ENCODE measurements around the gene ARHGAP5.

The ARHGAP5 gene

DNA sequence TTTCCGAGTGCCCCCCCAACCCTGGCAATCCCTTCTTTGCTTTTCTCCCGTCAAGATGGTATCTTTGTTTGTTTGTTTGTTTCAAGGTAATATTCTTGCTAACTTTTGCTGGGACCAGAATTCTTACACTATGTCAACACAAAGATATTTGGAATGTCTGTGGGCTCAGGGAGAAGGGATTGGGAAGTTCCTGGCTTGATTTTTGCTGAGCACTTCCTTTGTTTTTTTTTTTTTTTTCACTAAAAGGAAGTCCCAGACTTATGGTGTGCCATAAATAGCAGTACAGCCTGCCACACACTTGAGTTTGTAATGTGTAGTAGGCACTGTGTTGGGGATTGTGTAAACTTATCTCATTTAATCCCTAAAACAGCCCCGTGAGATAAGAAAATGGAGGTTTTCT, 113.6 kb downstream of the ARHGAP5 start:
- H3K27me3 ChIP-seq (ENCODE audit: control insufficient read depth, insufficient read depth, low read length): no peaks in the 10 kb centered on the region
- no peaks in the 10 kb centered on the region for H3K36me3 ChIP-seq (ENCODE audit: control insufficient read depth, low read depth, low read length)
- no peak overlapping the region for H3K4me3 ChIP-seq (ENCODE audit: low read length)
- no peak overlapping the region for H3K9ac ChIP-seq (ENCODE audit: low read length)
- H3K9me3 ChIP-seq (ENCODE audit: control insufficient read depth, low read depth, low read length): peaks cover under 1% of the 10 kb centered on the region
- no peak overlapping the region for H3K27ac ChIP-seq (ENCODE audit: low read length)
- no peaks in the 10 kb centered on the region for H3K4me1 ChIP-seq (ENCODE audit: control insufficient read depth, low read depth, low read length)

DNA sequence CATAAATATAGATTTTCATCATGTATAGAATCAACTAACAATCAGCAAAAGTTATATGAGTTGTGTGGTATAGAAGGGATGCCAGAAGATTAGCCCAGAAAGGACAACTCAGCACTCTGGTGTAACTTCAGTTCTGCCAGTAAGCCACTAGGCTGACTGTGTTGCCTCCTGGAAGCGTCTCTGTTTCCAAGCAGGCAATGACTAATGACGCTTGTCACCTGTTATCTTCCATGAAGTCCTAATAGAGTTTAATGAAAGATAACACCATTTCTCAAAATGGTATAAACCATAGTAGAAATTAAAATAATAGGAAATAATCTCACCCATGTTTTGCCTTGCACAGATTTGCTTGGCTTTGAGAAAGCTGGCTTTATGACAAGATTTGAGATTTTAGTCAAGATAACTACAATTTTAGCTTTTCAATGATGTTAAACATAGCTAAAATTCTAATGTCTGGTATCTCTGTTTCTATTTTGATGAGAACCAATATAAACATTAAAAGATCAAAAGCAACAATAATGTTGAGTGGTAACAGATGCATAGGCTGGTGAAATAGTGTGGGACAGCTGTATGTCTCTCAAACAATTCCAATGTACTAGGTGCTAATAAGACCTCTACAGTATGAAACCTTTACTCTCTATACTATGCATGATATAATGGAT, 115.7 kb downstream of the ARHGAP5 start:
- no peak overlapping the region for H3K27ac ChIP-seq (ENCODE audit: low read length)
- no peak overlapping the region for H3K4me3 ChIP-seq (ENCODE audit: low read length)
- H3K9ac ChIP-seq (ENCODE audit: low read length): no peak overlapping the region
- H3K4me1 ChIP-seq (ENCODE audit: control insufficient read depth, low read depth, low read length): no peaks in the 10 kb centered on the region
- H3K9me3 ChIP-seq (ENCODE audit: control insufficient read depth, low read depth, low read length): no peaks in the 10 kb centered on the region
- no peaks in the 10 kb centered on the region for H3K27me3 ChIP-seq (ENCODE audit: control insufficient read depth, insufficient read depth, low read length)
- no peaks in the 10 kb centered on the region for H3K36me3 ChIP-seq (ENCODE audit: control insufficient read depth, low read depth, low read length)

- H3K9me3 ChIP-seq (ENCODE audit: control insufficient read depth, low read depth, low read length): no peaks in the 10 kb centered on the region
- H3K36me3 ChIP-seq (ENCODE audit: control insufficient read depth, low read depth, low read length): no peaks in the 10 kb centered on the region
- H3K27ac ChIP-seq (ENCODE audit: low read length): no peak overlapping the region
- no peak overlapping the region for H3K9ac ChIP-seq (ENCODE audit: low read length)
- no peaks in the 10 kb centered on the region for H3K27me3 ChIP-seq (ENCODE audit: control insufficient read depth, insufficient read depth, low read length)
- H3K4me3 ChIP-seq (ENCODE audit: low read length): no peak overlapping the region
- H3K4me1 ChIP-seq (ENCODE audit: control insufficient read depth, low read depth, low read length): no peaks in the 10 kb centered on the region
Measured at GRCh38 chr14:32193532-32193931, 116.4 kb downstream of the ARHGAP5 start.

- Histone ChIP-seq H3K4me1 (ENCODE audit: control insufficient read depth, low read depth, low read length) (no peaks in the 10 kb centered on the region), H3K36me3 (ENCODE audit: control insufficient read depth, low read depth, low read length) (no peaks in the 10 kb centered on the region), H3K9me3 (ENCODE audit: control insufficient read depth, low read depth, low read length) (no peaks in the 10 kb centered on the region), H3K27ac (ENCODE audit: low read length) (no peak overlapping the region), H3K27me3 (ENCODE audit: control insufficient read depth, insufficient read depth, low read length) (peaks cover 6% of the 10 kb centered on the region), H3K9ac (ENCODE audit: low read length) (no peak overlapping the region), H3K4me3 (ENCODE audit: low read length) (no peak overlapping the region)
Measured at GRCh38 chr14:32195636-32196035, 118.5 kb downstream of the ARHGAP5 start.

- Histone ChIP-seq H3K36me3 (ENCODE audit: control insufficient read depth, low read depth, low read length) (no peaks in the 10 kb centered on the region), H3K4me1 (ENCODE audit: control insufficient read depth, low read depth, low read length) (no peaks in the 10 kb centered on the region), H3K9ac (ENCODE audit: low read length) (no peak overlapping the region), H3K27ac (ENCODE audit: low read length) (no peak overlapping the region), H3K27me3 (ENCODE audit: control insufficient read depth, insufficient read depth, low read length) (peaks cover 17% of the 10 kb centered on the region), H3K9me3 (ENCODE audit: control insufficient read depth, low read depth, low read length) (no peaks in the 10 kb centered on the region), H3K4me3 (ENCODE audit: low read length) (no peak overlapping the region)
Measured at GRCh38 chr14:32197919-32198318, 120.8 kb downstream of the ARHGAP5 start.

- no peak overlapping the region for H3K27ac ChIP-seq (ENCODE audit: low read length)
- H3K9me3 ChIP-seq (ENCODE audit: control insufficient read depth, low read depth, low read length): no peaks in the 10 kb centered on the region
- peak overlapping the region; percentile 79 for H3K4me3 ChIP-seq (ENCODE audit: low read length)
- H3K9ac ChIP-seq (ENCODE audit: low read length): peak overlapping the region; percentile 82
- peaks cover 4% of the 10 kb centered on the region for H3K4me1 ChIP-seq (ENCODE audit: control insufficient read depth, low read depth, low read length)
- peaks cover 22% of the 10 kb centered on the region for H3K27me3 ChIP-seq (ENCODE audit: control insufficient read depth, insufficient read depth, low read length)
- H3K36me3 ChIP-seq (ENCODE audit: control insufficient read depth, low read depth, low read length): no peaks in the 10 kb centered on the region
Measured at GRCh38 chr14:32200368-32201192, 123.5 kb downstream of the ARHGAP5 start.

- Histone ChIP-seq H3K27ac (ENCODE audit: low read length) (no peak overlapping the region), H3K9me3 (ENCODE audit: control insufficient read depth, low read depth, low read length) (no peaks in the 10 kb centered on the region)
Measured at GRCh38 chr14:32201193-32201815, 124.2 kb downstream of the ARHGAP5 start.

GRCh38 chr14:32201816-32202490, 124.8 kb downstream of the ARHGAP5 start, which contains the start of gene RNU6-7:
RNU6-7 (plus strand) TSS chr14:32202045.
- no peaks in the 10 kb centered on the region for H3K9me3 ChIP-seq (ENCODE audit: control insufficient read depth, low read depth, low read length)
- H3K36me3 ChIP-seq (ENCODE audit: control insufficient read depth, low read depth, low read length): no peaks in the 10 kb centered on the region
- peaks cover 8% of the 10 kb centered on the region for H3K4me1 ChIP-seq (ENCODE audit: control insufficient read depth, low read depth, low read length)
- no peak within 1 kb of the TSS for H3K27ac ChIP-seq (ENCODE audit: low read length)
- peak within 1 kb of the TSS; percentile 82 for H3K9ac ChIP-seq (ENCODE audit: low read length)
- H3K27me3 ChIP-seq (ENCODE audit: control insufficient read depth, insufficient read depth, low read length): peaks cover 22% of the 10 kb centered on the region
- H3K4me3 ChIP-seq (ENCODE audit: low read length): peak within 1 kb of the TSS; percentile 79

More at GRCh38 chr14:32201193-32201815, 124.2 kb downstream of the ARHGAP5 start:
- Histone ChIP-seq H3K9ac (ENCODE audit: low read length) (peak overlapping the region; percentile 82), H3K27me3 (ENCODE audit: control insufficient read depth, insufficient read depth, low read length) (peaks cover 22% of the 10 kb centered on the region), H3K4me1 (ENCODE audit: control insufficient read depth, low read depth, low read length) (peaks cover 6% of the 10 kb centered on the region), H3K36me3 (ENCODE audit: control insufficient read depth, low read depth, low read length) (no peaks in the 10 kb centered on the region), H3K4me3 (ENCODE audit: low read length) (peak overlapping the region; percentile 79)

GRCh38 chr14:32202491-32202997, 125.4 kb downstream of the ARHGAP5 start:
- peaks cover 22% of the 10 kb centered on the region for H3K27me3 ChIP-seq (ENCODE audit: control insufficient read depth, insufficient read depth, low read length)
- H3K4me1 ChIP-seq (ENCODE audit: control insufficient read depth, low read depth, low read length): peaks cover 8% of the 10 kb centered on the region
- H3K9ac ChIP-seq (ENCODE audit: low read length): peak overlapping the region; percentile 82
- H3K4me3 ChIP-seq (ENCODE audit: low read length): peak overlapping the region; percentile 79
- no peaks in the 10 kb centered on the region for H3K36me3 ChIP-seq (ENCODE audit: control insufficient read depth, low read depth, low read length)
- no peak overlapping the region for H3K27ac ChIP-seq (ENCODE audit: low read length)
- no peaks in the 10 kb centered on the region for H3K9me3 ChIP-seq (ENCODE audit: control insufficient read depth, low read depth, low read length)

DNA sequence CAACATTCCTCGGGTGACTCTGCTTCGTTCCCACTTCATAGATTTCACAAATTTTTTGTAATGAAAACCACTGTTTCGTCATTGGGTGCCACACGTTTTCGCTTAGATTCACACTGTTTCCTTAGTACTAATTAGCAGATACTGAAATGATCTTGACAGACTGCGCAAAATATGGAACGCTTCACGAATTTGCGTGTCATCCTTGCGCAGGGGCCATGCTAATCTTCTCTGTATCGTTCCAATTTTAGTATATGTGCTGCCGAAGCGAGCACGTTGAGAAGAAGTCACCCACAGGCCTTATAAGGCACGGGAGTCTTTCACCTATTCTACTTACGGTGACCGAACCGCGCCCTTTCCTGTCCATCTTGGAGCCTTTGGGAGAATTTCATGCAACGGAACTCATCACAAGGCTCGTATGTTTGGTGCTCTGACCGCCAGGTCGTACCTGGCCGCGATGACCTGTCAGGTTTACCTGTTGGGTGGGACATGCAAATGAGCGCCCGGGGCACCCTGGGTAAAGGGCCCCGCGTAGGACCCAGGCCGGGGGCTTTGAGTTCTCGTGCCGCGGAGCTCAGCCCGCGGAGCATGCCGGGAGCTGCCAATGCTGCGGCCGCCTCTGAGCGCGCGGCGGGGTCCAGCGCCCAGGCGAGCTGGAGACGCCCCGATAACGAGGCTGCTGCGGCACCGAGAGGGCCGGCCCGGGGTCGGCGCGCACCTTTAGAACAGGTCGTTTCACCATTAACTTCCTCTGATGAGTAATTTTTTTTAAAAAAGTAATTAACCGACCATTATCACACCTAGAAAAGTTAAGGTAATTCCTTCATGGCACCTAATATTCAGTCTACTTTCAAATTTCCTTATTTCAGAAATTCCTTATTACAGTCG, 126.1 kb downstream of the ARHGAP5 start, which contains the start of gene RNU6-8:
Gene RNU6-8, minus strand, starts transcription at position 272 of the 885 bp plus-strand sequence.
- Histone ChIP-seq H3K4me1 (ENCODE audit: control insufficient read depth, low read depth, low read length) (peaks cover 8% of the 10 kb centered on the region), H3K4me3 (ENCODE audit: low read length) (peak within 1 kb of the TSS; percentile 79), H3K9me3 (ENCODE audit: control insufficient read depth, low read depth, low read length) (no peaks in the 10 kb centered on the region), H3K27me3 (ENCODE audit: control insufficient read depth, insufficient read depth, low read length) (peaks cover 22% of the 10 kb centered on the region), H3K9ac (ENCODE audit: low read length) (peak within 1 kb of the TSS; percentile 82), H3K36me3 (ENCODE audit: control insufficient read depth, low read depth, low read length) (no peaks in the 10 kb centered on the region), H3K27ac (ENCODE audit: low read length) (peak within 1 kb of the TSS; percentile 91)
